GM18519 (cell line): ENCODE measurements around the gene UGT8.
"Not testable (repeated sequence)": the region's sequence is repeated elsewhere in the genome, so short reads cannot be mapped to it uniquely, and the experiment has no call there.

Source experiments
- ATAC-seq: cut with Tn5 transposase; IDR thresholded peaks from one replicate; pipeline ENCODE4 v1.9.1; 2021; ENCODE audit warnings: mild to moderate bottlenecking, moderate library complexity; ENCODE audit not compliant: unreplicated experiment, low FRiP score

The UGT8 gene

DNA sequence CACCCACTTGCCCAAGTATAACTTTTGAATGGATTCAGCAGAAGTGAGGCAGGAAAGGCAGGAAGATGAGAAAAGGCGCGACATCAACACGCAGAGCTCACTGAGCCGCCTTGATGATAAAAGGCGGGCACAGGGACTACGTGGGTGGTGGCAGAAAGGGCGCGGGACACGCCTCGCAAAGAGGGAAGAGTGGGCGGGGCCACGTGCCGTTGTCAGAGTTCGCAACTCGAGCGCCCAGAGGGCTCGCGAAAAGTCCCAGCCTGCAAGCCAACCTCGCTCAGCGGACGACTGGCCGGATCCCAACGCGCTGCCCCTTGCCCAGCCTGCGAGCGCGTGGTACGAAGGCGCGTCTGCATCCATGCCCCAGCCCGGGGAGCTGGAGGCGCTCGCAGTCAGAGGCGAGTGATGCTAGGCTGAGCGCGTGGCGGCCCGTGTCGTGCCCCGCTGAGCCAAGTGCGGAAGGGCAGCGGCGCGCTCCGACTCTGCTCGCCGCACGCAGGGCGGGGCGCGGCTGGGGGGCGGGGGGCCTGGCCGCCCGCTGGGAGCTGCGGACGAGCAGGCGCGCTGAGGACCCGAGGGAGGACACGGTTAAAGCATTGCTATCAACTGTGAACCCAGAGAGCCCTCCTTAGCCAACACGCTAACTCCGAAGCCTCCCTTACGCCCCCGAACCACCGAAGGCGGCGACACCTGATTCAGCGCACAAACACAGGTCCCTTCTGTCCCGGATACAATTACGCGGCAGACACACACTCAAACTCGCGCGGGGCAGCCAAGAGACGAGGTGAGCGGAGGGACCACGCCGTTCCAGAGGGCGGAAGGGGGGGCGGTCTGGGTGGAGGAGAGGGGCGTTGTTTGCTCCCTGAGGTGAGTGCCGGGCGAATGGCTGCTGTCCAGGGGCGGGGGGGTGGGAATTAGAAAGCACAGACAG, at the start of gene UGT8:
UGT8 (plus strand) TSS at position 617 of the 931 bp plus-strand sequence. CDS start 24,074 bp downstream, outside the sequence.
- ATAC-seq: peak; percentile 35

- no peak for ATAC-seq
Measured at GRCh38 chr4:114549638-114550037, 49.0 kb upstream of the UGT8 start.

- ATAC-seq: no peak
Measured at GRCh38 chr4:114558446-114559020, 40.1 kb upstream of the UGT8 start.

GRCh38 chr4:114561590-114561989, 37.0 kb upstream of the UGT8 start:
- no peak for ATAC-seq

DNA sequence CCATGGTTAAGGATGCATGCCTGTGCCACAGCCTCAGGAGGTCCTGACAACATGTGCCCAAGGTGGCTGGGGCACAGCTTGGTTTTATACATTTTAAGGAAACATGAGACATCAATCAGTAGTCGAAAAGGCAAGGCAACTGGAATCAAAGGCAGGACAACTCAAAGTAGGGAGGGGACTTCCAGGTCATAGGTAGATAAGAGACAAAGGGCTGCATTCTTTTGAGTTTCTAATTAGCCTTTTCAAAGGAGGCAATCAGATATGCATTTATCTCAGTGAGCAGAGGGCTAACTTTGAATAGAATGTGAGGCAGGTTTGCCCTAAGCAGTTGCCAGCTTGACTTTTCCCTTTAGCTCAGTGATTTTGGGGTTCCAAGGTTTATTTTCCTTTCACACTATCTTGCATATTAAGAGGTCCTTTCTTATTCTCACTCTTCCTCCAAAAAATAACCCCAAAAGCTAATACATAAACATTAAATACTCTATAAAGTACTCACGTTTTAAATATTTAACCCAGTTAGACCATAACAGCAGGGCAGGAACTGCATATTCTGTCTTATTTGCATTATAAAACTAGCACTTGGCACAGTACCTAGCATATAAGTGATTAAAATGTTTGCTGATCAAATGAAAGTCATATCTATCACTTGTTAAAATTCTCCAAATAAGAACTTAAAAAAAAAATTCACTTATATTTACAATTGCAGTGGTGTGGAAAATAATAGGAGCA, 36.3 kb upstream of the UGT8 start:
- no peak for ATAC-seq

DNA sequence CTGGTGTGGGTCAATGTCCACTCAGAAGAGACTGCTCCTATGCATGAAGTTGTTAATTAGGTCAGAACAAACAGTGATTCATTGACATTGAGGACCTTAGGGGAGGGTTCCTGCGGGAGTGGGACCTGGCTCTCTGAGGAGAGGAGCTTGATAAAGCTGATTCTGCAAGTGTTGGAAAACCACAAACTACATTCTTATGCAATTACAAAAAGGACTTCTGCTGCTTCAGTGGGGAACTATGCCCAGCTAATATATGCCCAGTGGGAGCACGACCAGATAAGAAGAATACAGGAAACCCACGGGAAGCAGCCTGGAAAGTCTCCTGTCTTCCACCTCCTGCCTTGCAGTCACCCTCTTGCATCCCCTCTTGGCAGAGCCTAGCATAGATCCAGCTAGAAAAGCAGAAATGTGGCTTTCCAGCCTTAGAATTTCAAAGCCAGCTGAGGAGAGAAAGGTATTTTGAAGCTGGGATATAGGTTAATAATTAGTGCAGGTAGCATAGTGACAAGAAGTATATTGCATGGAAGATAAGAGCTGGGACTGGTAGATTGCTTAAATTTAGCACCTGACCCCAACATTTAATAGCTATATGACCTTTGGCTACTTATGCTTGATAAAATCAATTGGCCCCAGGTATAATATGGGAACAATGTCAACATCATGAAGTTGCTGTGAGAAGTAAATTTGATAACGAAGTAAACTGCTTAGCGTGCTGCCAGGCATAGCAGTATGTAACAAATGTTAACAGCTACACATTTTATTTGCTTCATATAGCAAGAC, 34.9 kb upstream of the UGT8 start:
- ATAC-seq: no peak

- ATAC-seq: no peak
Measured at GRCh38 chr4:114577386-114577785, 21.2 kb upstream of the UGT8 start.

GRCh38 chr4:114582621-114583020, 16.0 kb upstream of the UGT8 start:
- ATAC-seq: no peak

DNA sequence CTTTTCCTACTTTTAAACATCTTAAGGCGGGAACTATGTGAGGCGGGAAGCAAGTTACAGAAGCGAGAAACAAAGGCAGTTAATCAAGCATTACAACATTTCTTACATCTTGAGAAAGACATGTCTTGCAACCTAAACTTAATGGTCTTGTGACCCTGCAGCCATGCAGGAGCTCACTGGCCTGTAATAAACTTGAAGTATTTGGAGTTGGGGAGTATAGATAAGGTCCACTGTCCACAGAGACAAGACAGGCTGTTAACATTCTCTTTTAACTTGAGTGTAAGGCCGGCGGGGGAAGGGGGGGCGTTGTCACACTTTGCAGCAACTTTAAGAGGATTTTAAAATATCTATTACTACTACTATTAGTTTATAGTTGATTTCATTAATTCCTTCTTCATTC, 10.3 kb upstream of the UGT8 start:
- no peak for ATAC-seq

GRCh38 chr4:114590360-114590759, 8.2 kb upstream of the UGT8 start:
- not testable (repeated sequence) for ATAC-seq

GRCh38 chr4:114593526-114593925, 5.1 kb upstream of the UGT8 start:
- no peak for ATAC-seq

DNA sequence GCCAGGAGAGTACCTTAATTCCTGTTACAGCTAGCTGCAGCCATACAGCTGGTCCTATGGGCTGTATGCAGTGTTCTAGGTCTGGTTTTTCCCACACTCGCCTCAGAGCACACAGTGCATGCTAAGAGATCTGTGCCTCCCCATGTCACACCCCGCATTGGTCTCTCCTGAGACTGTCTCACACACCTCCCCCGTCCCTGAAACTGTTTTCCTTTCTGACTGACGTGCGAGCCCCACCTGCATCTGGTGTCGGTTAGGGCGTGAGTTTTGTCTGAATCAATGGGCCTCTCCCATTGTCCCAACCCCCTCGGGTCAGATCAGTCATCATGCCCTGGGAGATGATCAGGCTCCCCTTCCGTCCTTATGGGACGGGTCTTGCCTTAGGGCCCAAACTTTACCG, 3.4 kb upstream of the UGT8 start:
- ATAC-seq: no peak

DNA sequence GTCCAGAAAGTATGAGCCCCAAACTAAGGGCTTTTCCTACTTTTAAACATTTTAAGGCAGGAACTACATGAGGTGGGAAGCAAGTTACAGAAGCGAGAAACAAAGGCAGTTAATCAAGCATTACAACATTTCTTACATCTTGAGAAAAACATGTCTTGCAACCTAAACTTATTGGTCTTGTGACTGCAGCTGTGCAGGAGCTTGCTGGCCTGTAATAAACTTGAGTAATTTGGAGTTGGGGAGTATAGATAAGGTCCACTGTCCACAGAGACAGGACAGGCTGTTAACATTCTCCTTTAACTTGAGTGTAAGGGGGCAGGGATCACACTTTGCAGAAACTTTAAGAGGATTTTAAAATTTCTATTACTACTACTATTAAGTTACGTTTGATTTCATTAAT, 2.7 kb upstream of the UGT8 start:
- ATAC-seq: no peak

GRCh38 chr4:114597410-114598115, 1.0 kb upstream of the UGT8 start:
- ATAC-seq: no peak

DNA sequence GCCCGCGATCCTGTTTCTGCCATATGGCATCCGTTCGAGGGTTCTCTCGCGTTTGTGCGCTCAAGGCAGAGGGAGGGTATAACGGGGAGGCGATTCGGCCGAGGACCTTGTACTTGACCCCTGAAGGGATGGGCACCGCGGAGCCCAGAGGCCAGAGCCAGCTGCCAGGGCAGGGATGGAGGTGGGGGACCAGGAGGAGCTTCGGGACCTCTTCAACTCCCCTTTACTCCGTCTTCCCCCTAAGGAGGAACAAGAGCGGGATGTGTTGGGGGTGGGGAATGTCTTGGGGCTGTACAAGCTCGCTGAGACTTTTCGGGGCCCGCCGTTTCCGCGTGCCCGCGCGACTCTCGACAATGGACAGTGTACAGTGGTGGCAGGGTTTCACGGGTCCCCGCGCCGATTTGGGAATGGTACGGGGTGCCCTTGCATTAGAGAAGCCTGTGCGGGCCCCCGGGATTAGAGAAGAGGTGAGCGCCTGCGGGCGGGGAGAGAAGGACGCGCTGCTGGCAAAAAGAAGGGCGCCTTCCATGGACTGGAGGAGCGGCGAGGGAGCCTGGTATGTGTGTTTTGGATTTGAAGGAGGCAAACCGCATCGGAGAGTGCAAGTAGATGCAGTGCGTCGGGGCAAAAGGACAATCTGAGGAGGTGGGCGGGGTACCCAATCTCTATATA, 760 bp downstream of the UGT8 start:
- ATAC-seq: no peak

DNA sequence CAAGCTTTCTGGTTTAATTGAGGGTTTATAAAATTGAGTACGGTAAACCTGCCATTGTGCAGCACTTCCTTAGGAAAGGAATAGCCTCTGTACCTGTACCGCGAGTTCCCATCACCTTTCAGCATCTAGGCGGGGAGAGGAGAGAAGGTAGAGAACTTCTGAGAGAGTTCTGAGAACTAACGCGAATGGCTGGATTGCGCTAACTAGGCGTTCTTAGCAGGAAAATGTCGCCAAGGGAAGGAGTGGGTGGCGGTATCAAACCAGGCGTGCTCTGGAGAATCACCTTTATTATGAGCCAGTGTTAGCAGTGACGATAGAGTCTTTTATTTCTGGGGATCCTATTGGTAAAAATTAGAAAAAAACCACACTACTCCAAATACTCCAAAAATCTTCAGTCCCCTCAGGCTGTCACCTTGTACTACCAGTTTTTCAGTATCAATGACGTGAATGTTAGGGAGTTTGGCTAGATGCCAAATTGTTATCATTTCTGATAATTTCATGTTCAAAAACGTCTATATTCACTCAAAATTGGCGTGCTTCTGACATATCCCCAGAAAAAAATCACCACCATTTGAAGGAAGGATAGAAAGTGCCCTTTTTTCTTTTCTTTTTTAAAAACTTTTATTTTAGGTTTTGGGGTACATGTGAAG, 1.4 kb downstream of the UGT8 start:
- no peak for ATAC-seq

DNA sequence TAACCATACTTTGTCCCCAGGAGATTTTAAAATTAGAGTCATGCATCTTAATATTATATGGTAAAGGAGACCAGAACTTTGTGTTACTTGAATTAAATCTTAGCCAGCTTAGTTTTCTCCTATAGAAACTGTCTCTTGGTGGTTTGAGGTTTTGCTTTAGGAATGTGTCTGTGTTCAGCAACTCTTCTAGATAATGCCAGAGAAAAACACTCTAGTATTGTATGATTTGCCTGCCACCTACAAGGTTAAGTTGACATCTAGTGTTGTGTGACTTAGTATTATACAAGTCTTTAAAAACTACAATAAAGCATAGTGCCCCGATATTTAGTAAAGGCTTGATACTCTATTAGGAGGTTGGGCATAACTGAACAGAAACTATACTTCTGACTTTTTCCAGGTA, 2.1 kb downstream of the UGT8 start:
- no peak for ATAC-seq

DNA sequence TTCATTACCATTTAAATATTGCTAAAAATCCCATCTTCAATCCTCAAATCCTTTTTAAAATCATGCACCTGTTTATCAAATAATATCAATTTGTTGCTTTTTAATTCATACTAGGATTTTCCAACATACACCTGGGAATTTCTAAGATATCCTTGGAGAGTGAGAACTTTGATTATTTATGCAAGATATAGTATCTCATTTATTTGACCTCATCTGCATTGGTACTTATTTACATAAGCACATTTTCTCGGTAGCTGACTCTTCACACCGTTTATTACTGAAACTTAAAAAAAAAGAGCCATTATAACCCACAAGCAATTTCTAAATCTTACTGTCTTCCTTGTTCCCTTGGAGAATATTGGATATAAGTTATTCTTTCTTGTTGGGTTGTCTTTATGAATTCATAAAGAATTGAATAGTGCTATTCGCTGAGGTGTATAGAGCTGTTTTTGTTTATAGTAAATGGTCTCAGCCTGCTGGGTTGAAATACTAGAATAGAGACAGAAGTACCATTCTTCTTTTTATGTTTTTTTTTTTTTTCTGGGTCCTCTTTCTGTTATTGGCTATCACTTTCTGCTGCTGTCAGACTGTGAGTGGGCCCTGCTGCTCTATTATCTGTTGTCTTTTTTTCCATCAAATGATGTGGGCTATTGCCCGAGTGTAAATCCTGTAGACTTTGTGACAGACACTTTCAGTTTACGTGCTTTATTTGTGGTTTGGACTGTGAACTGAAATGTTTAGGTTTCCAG, 2.9 kb downstream of the UGT8 start:
- peak; percentile 30 for ATAC-seq
